Tibial nerve (tissue), 4 donors: Measurements from ENCODE around the gene CLIC6. TPM values are rescaled to one million over a fixed set of nuclear protein-coding genes. Genes with fewer than 3 reads are reported as not detected.

Experiments used
- DNase-seq, 2 donors: peaks; one replicate each; pipeline ENCODE4 v3.0.0-alpha.2; 2019; ENCODE audit warnings: low spot score in 2 of 2
- H3K27ac ChIP-seq, 4 donors: fragments of 200-600 bp; sonication (generic) in 3 of 4; one replicate each; pipeline ENCODE4 v1.5.1; 2017 to 2019; ENCODE audit warnings: mild to moderate bottlenecking in 1 of 4
- H3K27me3 ChIP-seq, 2 donors: fragments of 200-600 bp; sonication (generic) in 1 of 2; one replicate each; pipeline versions ENCODE4 v1.5.1 to v1.6.0; 2017 to 2019
- H3K36me3 ChIP-seq, 3 donors: fragments of 200-600 bp; sonication (generic); one replicate each; pipeline ENCODE4 v1.5.1; 2018 to 2019
- H3K4me1 ChIP-seq, 4 donors: fragments of 200-600 bp; sonication (generic) in 3 of 4; one replicate each; pipeline ENCODE4 v1.5.1; 2017 to 2019
- H3K4me3 ChIP-seq, 4 donors: fragments of 200-600 bp; sonication (generic) in 3 of 4; one replicate each; pipeline ENCODE4 v1.5.1; 2017 to 2019; ENCODE audit warnings: mild to moderate bottlenecking in 1 of 4, moderate library complexity in 1 of 4
- H3K9me3 ChIP-seq, 4 donors: fragments of 200-600 bp; sonication (generic) in 3 of 4; one replicate each; pipeline ENCODE4 v1.5.1; 2017 to 2019
- EP300 ChIP-seq, 2 donors: sonication (generic); formaldehyde crosslinking; IDR thresholded peaks; one replicate each; pipeline ENCODE4 v1.6.1; 2017; ENCODE audit warnings: antibody characterized with exemption in 2 of 2, mild to moderate bottlenecking in 1 of 2
- POLR2A ChIP-seq, 2 donors: fragments of 450-650 bp; IDR thresholded peaks; one replicate each; pipeline ENCODE4 v1.6.1; 2017; ENCODE audit warnings: antibody characterized with exemption in 2 of 2, mild to moderate bottlenecking in 2 of 2, moderate library complexity in 2 of 2
- WGBS, 2 donors: methylation state at CpG; one replicate each; pipeline ENCODE4 v1.1.5; 2018; 5-methylcytosine and 5-hydroxymethylcytosine counted together
- total RNA-seq, 4 donors: library from RNA; depleted of rRNA; stranded (reverse); fragments of >200 nt; gene quantifications; one replicate each; pipeline ENCODE4 v1.1.0, GENCODE V29; 2016
- TF ChIP-seq, protein P1 (sequence below), 5 experiments: fragments of 200-600 bp in 3 of 5; fragments of 450-650 bp in 2 of 5; sonication (generic) in 3 of 5; IDR thresholded peaks; one replicate each; pipeline ENCODE4 v1.5.1; 2016 to 2019; ENCODE audit warnings: antibody characterized with exemption in 5 of 5, mild to moderate bottlenecking in 3 of 5, moderate library complexity in 2 of 5

CLIC6 gene
- total RNA-seq: 10 to 100 TPM in 1 of 4 donors, 1 to 10 TPM in 3; 3.3 to 11.6 (median 7.0) TPM

DNA sequence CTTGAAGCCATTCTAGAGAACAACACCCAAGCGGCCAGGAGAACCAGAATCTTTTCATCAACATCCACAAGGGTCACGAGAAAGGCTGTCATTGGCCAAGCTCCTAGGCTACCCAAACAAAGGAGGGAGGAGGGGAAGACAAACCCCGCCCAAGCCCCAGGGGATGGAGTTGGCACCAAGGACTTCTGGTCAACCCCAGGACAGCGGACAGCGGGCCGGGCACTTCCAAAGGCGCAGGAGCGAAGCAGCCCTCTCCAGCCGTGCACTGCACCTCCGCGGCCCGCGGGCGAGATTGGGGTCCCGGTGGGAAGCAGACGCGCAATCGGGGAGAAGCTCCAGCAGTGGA lies at the start of gene CLIC6:
Gene CLIC6 (plus strand): TSS at position 192 of the 346 bp plus-strand sequence. CDS start 395 bp downstream, outside the sequence.
- Histone ChIP-seq H3K36me3 (no peaks in the 10 kb centered on the region), H3K4me1 (peaks cover 0 to 36% (median 13%) of the 10 kb centered on the region in 4 donors), H3K27me3 (peaks cover 0 to 57% of the 10 kb centered on the region in 2 donors), H3K27ac (peak within 1 kb of the TSS in 2 of 4 donors; percentile 51 to 72), H3K4me3 (peak within 1 kb of the TSS; percentile 40 to 60 (median 49)), H3K9me3 (no peaks in the 10 kb centered on the region)
- TF ChIP-seq EP300 (IDR thresholded peaks at IDR 0.05): peak in 1 of 2 donors; percentile 43
- TF ChIP-seq, protein P1, sequence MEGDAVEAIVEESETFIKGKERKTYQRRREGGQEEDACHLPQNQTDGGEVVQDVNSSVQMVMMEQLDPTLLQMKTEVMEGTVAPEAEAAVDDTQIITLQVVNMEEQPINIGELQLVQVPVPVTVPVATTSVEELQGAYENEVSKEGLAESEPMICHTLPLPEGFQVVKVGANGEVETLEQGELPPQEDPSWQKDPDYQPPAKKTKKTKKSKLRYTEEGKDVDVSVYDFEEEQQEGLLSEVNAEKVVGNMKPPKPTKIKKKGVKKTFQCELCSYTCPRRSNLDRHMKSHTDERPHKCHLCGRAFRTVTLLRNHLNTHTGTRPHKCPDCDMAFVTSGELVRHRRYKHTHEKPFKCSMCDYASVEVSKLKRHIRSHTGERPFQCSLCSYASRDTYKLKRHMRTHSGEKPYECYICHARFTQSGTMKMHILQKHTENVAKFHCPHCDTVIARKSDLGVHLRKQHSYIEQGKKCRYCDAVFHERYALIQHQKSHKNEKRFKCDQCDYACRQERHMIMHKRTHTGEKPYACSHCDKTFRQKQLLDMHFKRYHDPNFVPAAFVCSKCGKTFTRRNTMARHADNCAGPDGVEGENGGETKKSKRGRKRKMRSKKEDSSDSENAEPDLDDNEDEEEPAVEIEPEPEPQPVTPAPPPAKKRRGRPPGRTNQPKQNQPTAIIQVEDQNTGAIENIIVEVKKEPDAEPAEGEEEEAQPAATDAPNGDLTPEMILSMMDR (IDR thresholded peaks at IDR 0.05): no peak
- WGBS, 2 donors: 10 to 23% methylated on average over 17 to 18 of the region's 18 CpGs
- peak; percentile 33 to 62 for DNase-seq

DNA sequence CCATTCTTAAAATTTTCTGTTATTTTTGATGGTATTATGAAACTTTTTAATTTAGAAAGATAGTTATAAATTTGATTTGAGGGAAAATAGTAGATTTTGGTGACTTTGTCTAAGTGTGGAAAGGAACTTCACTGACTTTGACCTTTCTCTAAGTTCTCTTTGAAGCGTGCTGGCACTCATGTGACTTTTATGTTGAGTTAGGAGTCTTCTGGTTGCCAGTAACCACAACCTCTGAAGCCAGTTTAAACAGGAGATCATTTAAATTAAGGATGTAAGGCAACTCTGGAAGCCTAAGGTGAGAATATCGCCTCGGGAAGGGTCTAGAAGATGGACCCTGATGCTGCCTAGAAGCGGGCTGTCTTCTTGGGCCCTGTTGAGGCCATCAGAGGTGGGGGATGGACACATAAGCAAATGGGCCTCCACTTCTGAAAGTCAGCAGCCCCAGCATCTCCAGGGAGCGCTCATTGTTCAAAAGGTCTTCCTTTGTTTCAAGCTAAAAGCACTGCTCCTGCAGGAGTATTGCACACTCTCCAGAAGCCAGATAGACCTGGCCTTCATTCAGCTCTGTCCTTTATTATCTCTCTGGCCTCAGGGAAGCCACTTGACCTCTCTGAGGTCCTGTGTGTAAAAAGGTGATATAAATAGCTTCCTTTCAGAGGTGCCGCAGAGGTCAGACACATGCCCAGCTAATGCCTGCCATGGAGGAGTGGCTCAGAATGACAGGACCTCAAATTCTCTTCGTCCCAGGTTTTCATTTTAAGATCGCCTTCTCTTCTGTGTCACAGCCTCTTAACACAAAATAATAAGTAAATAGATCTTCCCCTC lies 48.7 kb upstream of the CLIC6 start:
- peaks cover 0 to 7% (median 5%) of the 10 kb centered on the region in 4 donors for H3K4me1 ChIP-seq
- no peaks in the 10 kb centered on the region for H3K27me3 ChIP-seq
- H3K9me3 ChIP-seq: no peaks in the 10 kb centered on the region
- WGBS, 2 donors: 86% methylated on average over 8 of the region's 8 CpGs
- no peaks in the 10 kb centered on the region for H3K36me3 ChIP-seq
- no peak for DNase-seq
- TF ChIP-seq EP300 (IDR thresholded peaks at IDR 0.05) (no peak), POLR2A (IDR thresholded peaks at IDR 0.05) (no peak)
- TF ChIP-seq, protein P1 (IDR thresholded peaks at IDR 0.05): no peak
- no peak overlapping the region for H3K4me3 ChIP-seq
- no peak overlapping the region for H3K27ac ChIP-seq

DNA sequence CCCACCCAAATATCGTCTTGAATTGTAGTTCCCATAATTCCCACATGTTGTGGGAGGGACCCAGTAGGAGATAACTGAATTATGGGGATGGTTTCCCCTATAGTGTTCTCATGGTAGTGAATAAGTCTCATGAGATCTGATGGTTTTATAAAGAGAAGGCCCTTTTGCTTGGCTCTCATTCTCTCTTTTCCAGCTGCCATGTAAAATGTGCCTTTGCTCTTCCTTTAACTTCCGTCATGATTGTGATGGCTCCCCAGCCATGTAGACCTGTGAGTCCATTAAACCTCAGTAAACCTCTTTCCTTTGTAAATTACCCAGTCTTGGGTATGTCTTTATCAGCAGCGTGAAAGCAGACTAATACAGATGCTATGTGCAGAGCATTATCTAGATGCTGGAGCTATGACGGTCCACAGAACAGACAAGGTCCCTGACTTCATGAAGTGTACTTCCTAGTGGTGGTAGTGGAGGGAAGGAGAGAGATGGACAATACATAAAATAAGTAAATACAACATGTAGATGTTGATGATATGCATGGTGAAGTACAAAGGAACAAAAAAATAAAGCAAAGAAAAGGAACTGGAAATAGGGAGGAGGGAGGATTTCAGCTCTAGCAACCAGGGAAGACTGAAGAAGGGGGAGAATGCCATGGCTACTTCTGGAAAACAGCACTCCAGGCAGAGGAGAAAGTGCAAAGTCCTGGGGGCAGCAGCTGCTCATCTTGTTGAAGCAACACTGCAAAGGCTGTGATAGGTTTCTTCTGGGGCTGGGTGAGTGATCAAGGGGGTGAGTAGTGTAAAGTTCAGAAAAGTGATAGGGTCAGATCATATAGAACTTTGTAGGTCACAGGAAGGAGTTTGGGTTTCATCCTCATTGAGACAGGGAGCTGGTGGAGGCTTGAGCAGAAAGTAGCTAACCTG lies 47.1 kb upstream of the CLIC6 start:
- no peaks in the 10 kb centered on the region for H3K27me3 ChIP-seq
- no peak overlapping the region for H3K4me3 ChIP-seq
- WGBS, 2 donors: 91 to 93% methylated on average over 4 of the region's 4 CpGs
- TF ChIP-seq EP300 (IDR thresholded peaks at IDR 0.05): no peak
- TF ChIP-seq POLR2A (IDR thresholded peaks at IDR 0.05): no peak
- TF ChIP-seq, protein P1 (IDR thresholded peaks at IDR 0.05): no peak
- H3K27ac ChIP-seq: no peak overlapping the region
- no peaks in the 10 kb centered on the region for H3K9me3 ChIP-seq
- H3K36me3 ChIP-seq: no peaks in the 10 kb centered on the region
- DNase-seq: no peak
- no peaks in the 10 kb centered on the region for H3K4me1 ChIP-seq

DNA sequence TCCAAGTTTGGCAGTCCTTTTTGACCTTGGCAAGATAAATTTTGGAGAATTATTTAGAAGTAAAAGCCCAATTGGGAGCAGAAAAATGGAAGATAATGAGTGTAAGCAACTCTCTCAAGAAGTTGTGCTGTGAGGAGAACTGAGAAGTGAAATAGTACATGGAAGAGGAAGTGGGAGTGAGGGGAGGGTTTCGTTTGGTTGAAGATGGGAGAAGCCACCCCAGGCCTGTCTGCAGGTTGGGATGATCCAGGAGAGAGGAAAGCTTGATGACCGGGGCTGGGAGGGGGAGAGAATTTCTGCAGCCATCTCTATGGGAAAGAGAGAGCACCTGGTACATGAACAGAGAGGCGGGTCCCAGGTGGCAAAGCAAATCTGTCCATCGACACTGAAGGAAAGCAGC lies 45.3 kb upstream of the CLIC6 start:
- WGBS, 2 donors: 73 to 84% methylated on average over 4 of the region's 4 CpGs
- no peaks in the 10 kb centered on the region for H3K36me3 ChIP-seq
- H3K27me3 ChIP-seq: no peaks in the 10 kb centered on the region
- H3K27ac ChIP-seq: no peak overlapping the region
- TF ChIP-seq POLR2A (IDR thresholded peaks at IDR 0.05) (no peak), EP300 (IDR thresholded peaks at IDR 0.05) (no peak)
- TF ChIP-seq, protein P1 (IDR thresholded peaks at IDR 0.05): no peak
- no peak overlapping the region for H3K4me3 ChIP-seq
- no peaks in the 10 kb centered on the region for H3K4me1 ChIP-seq
- no peak for DNase-seq
- H3K9me3 ChIP-seq: no peaks in the 10 kb centered on the region
